ENCODE measurements around the gene MS4A18.

GRCh38 chr11:60741421-60741820 is 16.9 kb downstream of the MS4A18 start:
- TF ChIP-seq GATA2 (IDR thresholded peaks at IDR 0.05; ENCODE audit: low read depth, low read length) (no peak), GATA3 (IDR thresholded peaks at IDR 0.05; ENCODE audit: low read depth, low read length) (no peak)
